ENCODE measurements around the gene MARVELD1.

DNA sequence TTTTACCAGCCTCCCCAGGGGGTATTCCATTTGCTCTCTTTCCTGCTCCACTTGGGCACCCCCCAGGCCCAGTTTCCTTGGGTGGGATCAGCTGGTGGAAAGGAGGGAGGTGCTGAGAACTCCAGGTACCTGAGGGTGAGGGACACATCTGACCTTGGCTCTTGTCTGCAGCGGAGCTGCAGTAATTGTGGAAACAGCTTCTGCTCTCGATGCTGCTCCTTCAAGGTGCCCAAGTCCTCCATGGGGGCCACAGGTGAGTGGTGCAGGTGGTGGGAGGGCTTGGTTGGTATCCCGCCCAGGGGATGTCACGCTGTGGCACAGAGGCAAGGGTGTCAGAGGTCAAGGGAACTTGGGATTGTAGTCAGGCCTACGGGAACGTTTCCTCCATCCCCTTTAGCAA, 43.9 kb downstream of the MARVELD1 start:
- TF ChIP-seq, protein P1, sequence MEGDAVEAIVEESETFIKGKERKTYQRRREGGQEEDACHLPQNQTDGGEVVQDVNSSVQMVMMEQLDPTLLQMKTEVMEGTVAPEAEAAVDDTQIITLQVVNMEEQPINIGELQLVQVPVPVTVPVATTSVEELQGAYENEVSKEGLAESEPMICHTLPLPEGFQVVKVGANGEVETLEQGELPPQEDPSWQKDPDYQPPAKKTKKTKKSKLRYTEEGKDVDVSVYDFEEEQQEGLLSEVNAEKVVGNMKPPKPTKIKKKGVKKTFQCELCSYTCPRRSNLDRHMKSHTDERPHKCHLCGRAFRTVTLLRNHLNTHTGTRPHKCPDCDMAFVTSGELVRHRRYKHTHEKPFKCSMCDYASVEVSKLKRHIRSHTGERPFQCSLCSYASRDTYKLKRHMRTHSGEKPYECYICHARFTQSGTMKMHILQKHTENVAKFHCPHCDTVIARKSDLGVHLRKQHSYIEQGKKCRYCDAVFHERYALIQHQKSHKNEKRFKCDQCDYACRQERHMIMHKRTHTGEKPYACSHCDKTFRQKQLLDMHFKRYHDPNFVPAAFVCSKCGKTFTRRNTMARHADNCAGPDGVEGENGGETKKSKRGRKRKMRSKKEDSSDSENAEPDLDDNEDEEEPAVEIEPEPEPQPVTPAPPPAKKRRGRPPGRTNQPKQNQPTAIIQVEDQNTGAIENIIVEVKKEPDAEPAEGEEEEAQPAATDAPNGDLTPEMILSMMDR (conservative IDR thresholded peaks at IDR 0.05) = no peak
- TF ChIP-seq EZH2 (IDR thresholded peaks at IDR 0.05; ENCODE audit: low read depth) = no peak

Measured in PC-9 (cell line).